ENCODE results near the gene DIS3L2.

DNA sequence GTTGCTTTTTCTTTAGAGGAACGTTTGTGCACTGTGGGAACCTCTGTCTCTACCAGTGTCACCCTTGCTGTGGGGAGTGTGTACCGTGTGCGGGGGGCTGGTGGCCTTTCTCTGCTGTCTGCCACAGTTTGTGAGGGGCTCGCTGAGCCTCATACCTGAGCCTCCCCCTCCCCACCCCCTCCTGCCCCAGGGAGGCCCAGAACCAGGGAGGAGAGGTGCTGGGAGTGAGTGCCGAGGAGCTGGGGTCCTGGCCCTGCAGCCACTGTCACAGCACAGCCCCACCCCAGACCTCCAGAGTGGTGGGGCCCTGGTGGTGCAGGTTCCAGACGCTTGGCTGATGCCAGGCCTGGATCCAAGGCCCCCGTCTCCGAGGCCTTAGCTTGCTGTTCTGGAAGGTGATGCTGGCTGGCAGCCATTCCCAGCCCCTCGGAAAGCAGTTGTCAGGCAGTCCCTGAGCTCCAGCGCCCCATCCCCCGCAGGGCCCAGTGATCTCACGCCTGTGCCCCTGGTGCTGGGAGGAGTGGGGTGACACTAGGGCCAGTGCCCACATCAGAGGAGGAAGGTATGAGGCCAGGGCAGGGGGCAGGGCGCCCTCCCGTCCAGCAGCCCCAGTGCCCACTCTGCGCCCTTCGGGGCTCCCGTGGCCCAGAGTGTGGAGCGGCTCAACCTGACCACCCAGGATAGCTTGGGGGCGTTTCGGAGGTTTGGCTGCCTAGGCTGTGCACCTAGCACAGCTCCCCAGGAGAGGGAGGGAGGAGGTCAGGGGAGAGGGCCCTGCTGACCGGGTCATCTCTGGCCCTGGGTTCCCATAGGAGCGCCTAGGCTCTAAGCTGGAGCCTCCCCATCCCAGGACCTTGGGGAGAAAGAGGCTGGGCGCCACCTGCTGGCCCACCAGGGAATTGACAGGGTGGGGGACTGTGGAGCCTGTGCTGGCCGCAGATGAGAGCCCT is 364.1 kb downstream of the DIS3L2 start:
- TF ChIP-seq POLR2AphosphoS5 (IDR thresholded peaks at IDR 0.05; ENCODE audit: low read depth, low read length) (no peak), POLR2A (IDR thresholded peaks at IDR 0.05; ENCODE audit: low read depth, low read length) (no peak), TAF1 (IDR thresholded peaks at IDR 0.05; ENCODE audit: borderline replicate concordance, low read depth, low read length) (no peak)

All from GM12892 (cell line).